Measurements from ENCODE around the gene SNX17. TPM values are rescaled to one million over a fixed set of nuclear protein-coding genes. Genes with fewer than 3 reads are reported as not detected.

Gene SNX17
- total RNA-seq, 1 donor from 2014 or later: 109 TPM

DNA sequence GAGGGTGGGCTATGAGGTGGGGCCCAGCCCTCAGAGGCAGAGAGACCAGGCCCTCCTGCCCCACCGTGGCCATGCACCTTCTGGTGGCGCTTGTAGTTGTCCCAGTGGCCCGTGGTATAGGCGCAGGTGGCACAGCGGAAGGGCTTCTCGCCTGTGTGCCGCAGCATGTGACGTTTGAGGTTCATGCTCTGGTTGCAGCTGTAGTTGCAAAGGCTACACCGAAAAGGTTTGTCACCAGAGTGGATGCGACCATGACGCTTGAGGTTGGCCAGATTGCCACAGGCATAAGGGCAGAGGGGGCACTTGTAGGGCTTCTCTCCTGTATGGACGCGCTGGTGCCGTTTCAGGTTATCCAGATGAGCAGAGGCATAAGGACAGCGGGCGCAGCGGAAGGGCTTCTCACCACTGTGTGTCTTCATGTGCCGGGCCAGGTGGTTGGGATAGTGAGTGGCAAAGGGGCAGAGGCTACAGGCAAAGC is 7.2 kb downstream of the SNX17 start:
- Mint-ChIP-seq H3K4me3 (peak overlapping the region; percentile 81), H3K9me3 (no peaks in the 10 kb centered on the region), H3K36me3 (ENCODE audit: low read depth) (peaks cover 21% of the 10 kb centered on the region), H3K4me1 (peaks cover 30% of the 10 kb centered on the region), H3K27me3 (ENCODE audit: low read depth) (peaks cover 13% of the 10 kb centered on the region), H3K27ac (ENCODE audit: unreplicated experiment) (no peak overlapping the region)
- no peak for DNase-seq (ENCODE audit: low read depth, low spot score)
- TF ChIP-seq, protein P1, sequence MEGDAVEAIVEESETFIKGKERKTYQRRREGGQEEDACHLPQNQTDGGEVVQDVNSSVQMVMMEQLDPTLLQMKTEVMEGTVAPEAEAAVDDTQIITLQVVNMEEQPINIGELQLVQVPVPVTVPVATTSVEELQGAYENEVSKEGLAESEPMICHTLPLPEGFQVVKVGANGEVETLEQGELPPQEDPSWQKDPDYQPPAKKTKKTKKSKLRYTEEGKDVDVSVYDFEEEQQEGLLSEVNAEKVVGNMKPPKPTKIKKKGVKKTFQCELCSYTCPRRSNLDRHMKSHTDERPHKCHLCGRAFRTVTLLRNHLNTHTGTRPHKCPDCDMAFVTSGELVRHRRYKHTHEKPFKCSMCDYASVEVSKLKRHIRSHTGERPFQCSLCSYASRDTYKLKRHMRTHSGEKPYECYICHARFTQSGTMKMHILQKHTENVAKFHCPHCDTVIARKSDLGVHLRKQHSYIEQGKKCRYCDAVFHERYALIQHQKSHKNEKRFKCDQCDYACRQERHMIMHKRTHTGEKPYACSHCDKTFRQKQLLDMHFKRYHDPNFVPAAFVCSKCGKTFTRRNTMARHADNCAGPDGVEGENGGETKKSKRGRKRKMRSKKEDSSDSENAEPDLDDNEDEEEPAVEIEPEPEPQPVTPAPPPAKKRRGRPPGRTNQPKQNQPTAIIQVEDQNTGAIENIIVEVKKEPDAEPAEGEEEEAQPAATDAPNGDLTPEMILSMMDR (conservative IDR thresholded peaks at IDR 0.05): no peak

DNA sequence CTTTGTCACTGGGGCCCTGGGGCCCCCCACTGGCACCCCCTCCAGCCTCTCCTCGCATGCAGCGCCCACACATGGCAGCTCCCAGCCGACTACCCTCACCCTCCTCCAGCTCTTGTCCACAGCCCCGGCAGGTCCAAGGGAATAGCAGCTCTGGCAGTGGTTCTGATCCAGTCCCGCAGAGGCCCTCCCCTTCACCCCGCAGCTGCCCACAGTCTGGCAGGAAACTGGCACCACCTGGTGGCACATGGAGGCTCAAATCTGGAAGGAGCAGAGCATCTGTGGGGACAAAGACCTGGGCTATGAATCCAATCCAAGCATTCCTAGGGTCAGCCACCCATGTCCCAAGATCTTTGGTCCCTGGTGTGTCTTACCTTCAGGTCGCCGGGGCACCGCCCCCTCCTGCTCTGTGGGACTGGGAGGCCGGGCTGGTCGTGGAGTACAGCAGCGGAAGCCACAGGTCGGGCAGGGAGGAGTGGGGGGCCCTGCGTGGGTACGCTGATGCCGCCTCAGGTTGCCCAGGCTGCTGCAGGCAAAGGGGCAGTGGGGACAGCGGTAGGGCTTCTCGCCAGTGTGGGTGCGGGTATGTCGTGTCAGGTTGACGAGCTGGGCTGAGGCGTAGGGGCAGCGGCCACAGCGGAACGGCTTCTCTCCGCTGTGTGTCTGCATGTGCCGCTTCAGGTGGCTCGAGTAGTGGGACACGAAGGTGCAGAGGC is 7.8 kb downstream of the SNX17 start:
- H3K4me3 Mint-ChIP-seq: peak overlapping the region; percentile 81
- peaks cover 17% of the 10 kb centered on the region for H3K36me3 Mint-ChIP-seq (ENCODE audit: low read depth)
- TF ChIP-seq, protein P1 (conservative IDR thresholded peaks at IDR 0.05): no peak
- H3K27me3 Mint-ChIP-seq (ENCODE audit: low read depth): peaks cover 13% of the 10 kb centered on the region
- no peak for DNase-seq (ENCODE audit: low read depth, low spot score)
- H3K4me1 Mint-ChIP-seq: peaks cover 26% of the 10 kb centered on the region
- H3K9me3 Mint-ChIP-seq: no peaks in the 10 kb centered on the region
- H3K27ac Mint-ChIP-seq (ENCODE audit: unreplicated experiment): no peak overlapping the region

DNA sequence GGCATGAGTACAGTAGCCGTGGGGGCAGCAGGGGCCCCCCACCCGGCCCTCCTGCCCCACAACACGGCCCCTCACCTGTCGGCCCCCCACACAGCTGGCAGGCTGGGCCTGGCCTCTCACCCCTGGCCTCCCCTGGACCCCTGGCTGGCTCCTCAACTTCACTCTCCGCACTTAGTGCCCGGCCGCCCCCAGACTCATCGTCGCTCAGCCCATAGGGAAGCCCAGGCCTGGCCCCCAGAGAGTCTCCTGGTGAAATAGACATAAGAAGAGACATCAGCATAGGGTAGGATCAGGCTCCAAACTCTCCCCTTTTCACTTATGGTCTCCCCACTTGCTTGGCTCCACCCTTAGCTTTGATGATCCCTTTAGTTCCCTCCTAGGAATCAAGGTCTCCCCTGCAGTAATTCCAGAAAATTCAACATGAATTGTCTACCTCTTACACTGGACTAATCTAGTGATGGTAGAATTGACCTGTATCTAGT is 8.4 kb downstream of the SNX17 start:
- TF ChIP-seq, protein P1 (conservative IDR thresholded peaks at IDR 0.05): no peak
- H3K4me3 Mint-ChIP-seq: peak overlapping the region; percentile 94
- peaks cover 19% of the 10 kb centered on the region for H3K36me3 Mint-ChIP-seq (ENCODE audit: low read depth)
- peaks cover 26% of the 10 kb centered on the region for H3K4me1 Mint-ChIP-seq
- H3K27me3 Mint-ChIP-seq (ENCODE audit: low read depth): peaks cover 13% of the 10 kb centered on the region
- peak overlapping the region; percentile 59 for H3K27ac Mint-ChIP-seq (ENCODE audit: unreplicated experiment)
- no peaks in the 10 kb centered on the region for H3K9me3 Mint-ChIP-seq
- DNase-seq (ENCODE audit: low read depth, low spot score): no peak

DNA sequence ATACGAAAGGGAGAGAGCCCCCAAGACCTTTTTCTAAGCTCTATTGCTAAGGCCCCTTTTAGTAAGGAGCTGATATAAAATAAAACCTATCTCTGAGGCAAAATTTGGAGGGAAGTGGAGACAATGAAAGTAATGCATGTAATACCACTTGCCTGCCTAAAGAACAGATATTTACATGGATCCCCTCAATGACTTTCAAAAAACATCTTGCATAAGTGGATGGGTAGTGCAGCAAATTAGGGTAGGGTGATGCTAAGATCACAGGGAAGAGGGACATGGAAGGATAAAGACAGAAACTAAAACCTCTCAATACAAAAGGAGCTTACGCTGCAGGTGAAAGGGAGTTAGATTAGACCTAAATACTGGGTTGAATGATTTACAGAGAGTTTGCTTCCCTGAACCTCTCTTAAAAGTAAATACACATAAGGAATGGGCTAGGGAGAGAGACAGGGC is 9.0 kb downstream of the SNX17 start:
- Mint-ChIP-seq H3K9me3 (no peaks in the 10 kb centered on the region), H3K4me3 (peak overlapping the region; percentile 94), H3K4me1 (peaks cover 26% of the 10 kb centered on the region), H3K36me3 (ENCODE audit: low read depth) (peaks cover 24% of the 10 kb centered on the region), H3K27me3 (ENCODE audit: low read depth) (peaks cover 13% of the 10 kb centered on the region), H3K27ac (ENCODE audit: unreplicated experiment) (peak overlapping the region; percentile 54)
- DNase-seq (ENCODE audit: low read depth, low spot score): no peak
- TF ChIP-seq, protein P1 (conservative IDR thresholded peaks at IDR 0.05): no peak

DNA sequence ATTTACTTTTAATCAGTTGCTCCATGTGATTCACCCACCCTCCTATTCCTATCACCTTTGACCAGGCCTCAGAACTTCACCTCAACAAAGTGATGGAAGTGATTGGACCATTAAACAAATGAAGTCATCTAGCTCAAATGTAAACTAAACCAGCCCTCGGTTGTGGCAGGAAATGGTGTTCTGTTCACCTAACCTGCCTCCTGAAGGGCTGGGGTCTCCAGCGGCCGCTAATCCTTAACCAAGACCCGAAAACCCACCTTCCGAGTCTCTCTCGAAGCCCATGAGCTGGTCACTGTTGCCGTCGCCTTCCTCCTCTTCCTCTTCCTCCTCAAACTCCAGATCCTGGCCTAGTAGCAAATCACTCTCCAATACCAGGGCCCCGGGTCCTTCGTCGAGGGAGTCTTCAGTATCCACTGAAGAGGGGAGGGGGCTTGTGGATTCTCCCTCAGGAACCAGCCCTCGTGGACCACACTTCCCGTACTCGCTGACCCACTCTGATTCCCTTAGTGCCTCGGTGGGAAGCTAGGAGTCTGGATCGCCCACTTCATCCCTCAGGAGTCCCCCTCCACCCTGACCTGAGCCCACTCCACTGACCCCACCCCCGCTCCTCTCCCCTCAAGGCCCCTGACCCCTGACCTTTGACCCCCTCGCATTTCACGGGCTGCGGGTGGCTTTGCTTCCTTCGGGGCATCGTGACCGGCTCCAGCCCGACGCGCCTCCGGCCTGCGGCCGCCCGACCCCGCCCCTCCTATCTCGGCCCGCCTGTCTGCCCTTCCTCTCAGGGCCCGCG is 9.6 kb downstream of the SNX17 start:
- DNase-seq (ENCODE audit: low read depth, low spot score): peak; percentile 71
- Mint-ChIP-seq H3K9me3 (no peaks in the 10 kb centered on the region), H3K36me3 (ENCODE audit: low read depth) (peaks cover 22% of the 10 kb centered on the region), H3K27me3 (ENCODE audit: low read depth) (peaks cover 10% of the 10 kb centered on the region), H3K4me1 (peaks cover 26% of the 10 kb centered on the region), H3K4me3 (peak overlapping the region; percentile 94), H3K27ac (ENCODE audit: unreplicated experiment) (peak overlapping the region; percentile 54)
- TF ChIP-seq, protein P1 (conservative IDR thresholded peaks at IDR 0.05): no peak

All from neural crest cell (in vitro differentiated cells).